Measurements from ENCODE around the gene PRKG2. TPM values are rescaled to one million over a fixed set of nuclear protein-coding genes. Genes with fewer than 3 reads are reported as not detected.

PRKG2 gene
- total RNA-seq, 1 donor from 2014 or later = 2.3 TPM

- Histone ChIP-seq H3K9me3 (ENCODE audit: low read depth) (no peaks in the 10 kb centered on the region), H3K4me1 (no peaks in the 10 kb centered on the region), H3K9ac (no peak overlapping the region), H2AFZ (replicated peaks) (no peak overlapping the region), H3K27ac (no peak overlapping the region), H3K27me3 (no peaks in the 10 kb centered on the region), H3K4me3 (no peak overlapping the region), H3K36me3 (no peaks in the 10 kb centered on the region), H3K4me2 (no peak overlapping the region), H3F3A (ENCODE audit: low read depth) (no peaks in the 10 kb centered on the region), H3K79me2 (ENCODE audit: low read depth) (no peaks in the 10 kb centered on the region), H4K20me1 (ENCODE audit: low read depth) (no peaks in the 10 kb centered on the region)
- Mint-ChIP-seq H3K4me1 (peaks cover 2% of the 10 kb centered on the region), H3K27ac (no peak overlapping the region), H3K27me3 (ENCODE audit: insufficient read depth, low read depth) (no peaks in the 10 kb centered on the region), H3K4me3 (no peak overlapping the region), H3K9me3 (no peaks in the 10 kb centered on the region), H3K36me3 (no peaks in the 10 kb centered on the region)
- no peak for DNase-seq (ENCODE audit: low spot score)
- TF ChIP-seq CTCF (IDR thresholded peaks at IDR 0.05) (no peak), EZH2 (IDR thresholded peaks at IDR 0.05) (no peak), EZH2phosphoT487 (IDR thresholded peaks at IDR 0.05) (no peak)
Observed at GRCh38 chr4:81245218-81246009, 30.4 kb upstream of the PRKG2 start.

GRCh38 chr4:81237791-81238190, 22.8 kb upstream of the PRKG2 start:
- H3K4me3 Mint-ChIP-seq = no peak overlapping the region
- H3K4me1 Mint-ChIP-seq = peaks cover 2% of the 10 kb centered on the region
- no peaks in the 10 kb centered on the region for H3K27me3 Mint-ChIP-seq (ENCODE audit: insufficient read depth, low read depth)
- Histone ChIP-seq H3K36me3 (no peaks in the 10 kb centered on the region), H2AFZ (replicated peaks) (no peak overlapping the region), H3K9me3 (ENCODE audit: low read depth) (no peaks in the 10 kb centered on the region), H3K4me1 (no peaks in the 10 kb centered on the region), H4K20me1 (ENCODE audit: low read depth) (no peaks in the 10 kb centered on the region), H3K79me2 (ENCODE audit: low read depth) (no peaks in the 10 kb centered on the region), H3K4me3 (no peak overlapping the region), H3K4me2 (no peak overlapping the region), H3F3A (ENCODE audit: low read depth) (no peaks in the 10 kb centered on the region), H3K27me3 (no peaks in the 10 kb centered on the region), H3K9ac (no peak overlapping the region), H3K27ac (no peak overlapping the region)
- no peaks in the 10 kb centered on the region for H3K9me3 Mint-ChIP-seq
- H3K36me3 Mint-ChIP-seq = no peaks in the 10 kb centered on the region
- H3K27ac Mint-ChIP-seq = no peak overlapping the region
- TF ChIP-seq CTCF (IDR thresholded peaks at IDR 0.05) (no peak), EZH2 (IDR thresholded peaks at IDR 0.05) (no peak), EZH2phosphoT487 (IDR thresholded peaks at IDR 0.05) (no peak)
- no peak for DNase-seq (ENCODE audit: low spot score)

- Histone ChIP-seq H3K27ac (no peak overlapping the region), H3K9ac (no peak overlapping the region), H3K79me2 (ENCODE audit: low read depth) (no peaks in the 10 kb centered on the region), H3K36me3 (no peaks in the 10 kb centered on the region), H3K9me3 (ENCODE audit: low read depth) (no peaks in the 10 kb centered on the region), H4K20me1 (ENCODE audit: low read depth) (no peaks in the 10 kb centered on the region), H3K4me2 (no peak overlapping the region), H3K27me3 (no peaks in the 10 kb centered on the region), H3K4me1 (no peaks in the 10 kb centered on the region), H2AFZ (replicated peaks) (no peak overlapping the region), H3F3A (ENCODE audit: low read depth) (no peaks in the 10 kb centered on the region), H3K4me3 (no peak overlapping the region)
- no peak for DNase-seq (ENCODE audit: low spot score)
- Mint-ChIP-seq H3K36me3 (peaks cover 1% of the 10 kb centered on the region), H3K27me3 (ENCODE audit: insufficient read depth, low read depth) (no peaks in the 10 kb centered on the region), H3K4me3 (no peak overlapping the region), H3K27ac (no peak overlapping the region), H3K4me1 (no peaks in the 10 kb centered on the region), H3K9me3 (peaks cover 12% of the 10 kb centered on the region)
- TF ChIP-seq CTCF (IDR thresholded peaks at IDR 0.05) (no peak), EZH2 (IDR thresholded peaks at IDR 0.05) (no peak), EZH2phosphoT487 (IDR thresholded peaks at IDR 0.05) (no peak)
Observed at GRCh38 chr4:81235982-81236749, 21.1 kb upstream of the PRKG2 start.
